Fibroblast of lung (primary cell): ENCODE measurements around the gene UPF3A. TPM values are rescaled to one million over a fixed set of nuclear protein-coding genes. Genes with fewer than 3 reads are reported as not detected.

Experiments used
- DNase-seq, 2 donors: peaks; one replicate each; pipeline versions ENCODE4 v3.0.0 to v3.0.0-alpha.2; 2010; ENCODE audit warnings: low read depth in 2 of 2
- H2AFZ ChIP-seq: 2 replicates; pipeline ENCODE4 v1.5.1; 2012; ENCODE audit warnings: low read length, control low read depth, inconsistent platforms
- H3K27ac ChIP-seq: 2 replicates; pipeline ENCODE4 v1.5.1; 2011; ENCODE audit warnings: low read length, control low read depth; ENCODE audit not compliant: insufficient read depth
- H3K27me3 ChIP-seq: 2 replicates; pipeline ENCODE4 v1.5.1; 2011; ENCODE audit warnings: mild to moderate bottlenecking, low read length; ENCODE audit not compliant: control insufficient read depth, insufficient read depth
- H3K36me3 ChIP-seq: 2 replicates; pipeline ENCODE4 v1.5.1; 2011; ENCODE audit warnings: low read length; ENCODE audit not compliant: control insufficient read depth, insufficient read depth
- H3K4me1 ChIP-seq: 2 replicates; pipeline ENCODE4 v1.5.1; 2011; ENCODE audit warnings: low read length; ENCODE audit not compliant: control insufficient read depth, insufficient read depth; ENCODE audit errors: extremely low read depth
- H3K4me2 ChIP-seq: 2 replicates; pipeline ENCODE4 v1.5.1; 2011; ENCODE audit warnings: low read length, control low read depth; ENCODE audit not compliant: insufficient read depth; ENCODE audit errors: extremely low read depth
- H3K4me3 ChIP-seq, 4 experiments: fragments of 200-600 bp in 1 of 4; sonication (generic) in 1 of 4; replicated peaks in 1 of 4; 2 replicates each; pipeline ENCODE4 v1.5.1; 2011 to 2016; ENCODE audit warnings: low read length in 4 of 4, low read depth in 3 of 4, mild to moderate bottlenecking in 3 of 4, control low read depth in 2 of 4, inconsistent platforms in 1 of 4, mixed read lengths in 1 of 4; ENCODE audit not compliant: insufficient read depth in 1 of 4; ENCODE audit errors: control extremely low read depth in 1 of 4
- H3K79me2 ChIP-seq: 2 replicates; pipeline ENCODE4 v1.5.1; 2012; ENCODE audit warnings: mild to moderate bottlenecking, low read length, inconsistent platforms; ENCODE audit not compliant: control insufficient read depth, insufficient read depth
- H3K9ac ChIP-seq: 2 replicates; pipeline ENCODE4 v1.5.1; 2011; ENCODE audit warnings: mild to moderate bottlenecking, low read length, control low read depth; ENCODE audit not compliant: insufficient read depth
- H3K9me3 ChIP-seq: 2 replicates; pipeline ENCODE4 v1.5.1; 2012; ENCODE audit warnings: low read depth, low read length; ENCODE audit not compliant: control insufficient read depth, insufficient read depth
- H4K20me1 ChIP-seq: 2 replicates; pipeline ENCODE4 v1.5.1; 2011; ENCODE audit warnings: low read length; ENCODE audit not compliant: control insufficient read depth, insufficient read depth; ENCODE audit errors: extremely low read depth
- CTCF ChIP-seq, 2 donors: IDR thresholded peaks in 1 of 2; conservative IDR thresholded peaks in 1 of 2; 1 replicate in 1 of 2; 2 replicates in 1 of 2; pipeline ENCODE4 v1.5.1; 2011 to 2012; ENCODE audit warnings: low read length in 2 of 2, control low read depth in 1 of 2, inconsistent platforms in 1 of 2, low read depth in 1 of 2, mild to moderate bottlenecking in 1 of 2
- EZH2 ChIP-seq: IDR thresholded peaks from 2 replicates; pipeline ENCODE4 v1.5.1; 2012; ENCODE audit warnings: low read length, control low read depth, mild to moderate bottlenecking; ENCODE audit errors: missing control alignments
- polyA minus RNA-seq: library from RNA; depleted of rRNA, polyadenylated mRNA; stranded (reverse); fragments of >200 nt; gene quantifications from 2 replicates; pipeline ENCODE4 v1.2.3, GENCODE V29; 2011; ENCODE audit warnings: low replicate concordance
- polyA plus RNA-seq, 2 donors: library from polyadenylated mRNA; depleted of rRNA in 1 of 2; stranded (reverse) in 1 of 2; unstranded in 1 of 2; fragments of >200 nt; gene quantifications; 2 replicates each; pipeline ENCODE4 v1.2.1, GENCODE V29; 2011 to 2012; ENCODE audit warnings: missing spikeins in 1 of 2
- total RNA-seq: library from RNA; depleted of rRNA; stranded (reverse); fragments of >200 nt; gene quantifications from 2 replicates; pipeline ENCODE4 v1.2.1, GENCODE V29; 2014

Gene UPF3A, protein sequence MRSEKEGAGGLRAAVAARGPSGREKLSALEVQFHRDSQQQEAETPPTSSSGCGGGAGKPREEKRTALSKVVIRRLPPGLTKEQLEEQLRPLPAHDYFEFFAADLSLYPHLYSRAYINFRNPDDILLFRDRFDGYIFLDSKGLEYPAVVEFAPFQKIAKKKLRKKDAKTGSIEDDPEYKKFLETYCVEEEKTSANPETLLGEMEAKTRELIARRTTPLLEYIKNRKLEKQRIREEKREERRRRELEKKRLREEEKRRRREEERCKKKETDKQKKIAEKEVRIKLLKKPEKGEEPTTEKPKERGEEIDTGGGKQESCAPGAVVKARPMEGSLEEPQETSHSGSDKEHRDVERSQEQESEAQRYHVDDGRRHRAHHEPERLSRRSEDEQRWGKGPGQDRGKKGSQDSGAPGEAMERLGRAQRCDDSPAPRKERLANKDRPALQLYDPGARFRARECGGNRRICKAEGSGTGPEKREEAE
- total RNA-seq (15.9 and 27.6 TPM in 2 replicates), polyA plus RNA-seq (40.5 and 41.9 TPM in 2 replicates), polyA minus RNA-seq (2.1 and 7.1 TPM in 2 replicates)
- polyA plus RNA-seq (2012): 43.8 and 44.4 TPM in 2 replicates

DNA sequence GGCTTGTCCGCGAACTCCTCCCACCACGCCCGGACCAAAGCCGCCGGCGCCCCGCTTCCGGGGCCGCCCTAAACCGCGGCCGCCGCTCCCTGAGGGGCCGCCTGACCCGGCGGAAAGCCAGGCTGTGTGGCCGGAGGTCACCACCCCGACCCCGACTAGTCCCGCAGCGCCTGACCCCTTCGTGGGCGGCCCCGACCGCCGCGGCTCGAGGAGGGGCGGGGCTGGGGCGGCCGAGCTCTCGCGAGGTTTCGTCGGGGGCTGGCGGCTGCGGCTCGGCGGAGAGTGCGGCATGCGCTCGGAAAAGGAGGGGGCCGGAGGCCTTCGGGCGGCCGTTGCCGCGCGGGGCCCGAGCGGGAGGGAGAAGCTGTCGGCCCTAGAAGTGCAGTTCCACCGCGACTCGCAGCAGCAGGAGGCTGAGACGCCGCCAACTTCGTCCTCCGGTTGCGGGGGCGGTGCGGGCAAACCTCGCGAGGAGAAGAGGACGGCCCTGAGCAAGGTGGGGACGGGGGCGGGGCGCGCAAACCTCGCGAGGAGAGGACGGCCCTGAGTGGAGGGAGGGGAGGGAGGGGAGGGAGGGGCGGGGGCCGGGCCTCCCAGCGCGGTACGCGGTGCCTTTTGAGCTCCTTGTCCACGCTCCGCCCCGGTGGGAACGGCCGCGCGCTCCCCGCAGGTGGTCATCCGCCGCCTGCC lies at the start of gene UPF3A:
Gene UPF3A, plus strand, starts transcription at position 251 of the 690 bp plus-strand sequence. Its CDS starts 39 bp downstream, at position 290.
- Histone ChIP-seq H3K9me3 (no peaks in the 10 kb centered on the region), H3K4me1 (peaks cover 8% of the 10 kb centered on the region), H2AFZ (peak within 1 kb of the TSS; percentile 90), H4K20me1 (no peaks in the 10 kb centered on the region), H3K79me2 (peaks cover 29% of the 10 kb centered on the region), H3K9ac (peak within 1 kb of the TSS; percentile 95), H3K36me3 (peaks cover 3% of the 10 kb centered on the region), H3K4me3 (peak within 1 kb of the TSS; percentile 73 to 94 (median 80)), H3K27ac (peak within 1 kb of the TSS; percentile 97), H3K27me3 (no peaks in the 10 kb centered on the region), H3K4me2 (peak within 1 kb of the TSS; percentile 95)
- TF ChIP-seq CTCF (conservative IDR thresholded peaks at IDR 0.05 in 1 of 2, IDR thresholded peaks at IDR 0.05 in 1 of 2; ENCODE audit: low read depth in 1 of 2, low read length in 2 of 2) (no peak), EZH2 (no peak)
- peak; percentile 90 to 94 for DNase-seq

DNA sequence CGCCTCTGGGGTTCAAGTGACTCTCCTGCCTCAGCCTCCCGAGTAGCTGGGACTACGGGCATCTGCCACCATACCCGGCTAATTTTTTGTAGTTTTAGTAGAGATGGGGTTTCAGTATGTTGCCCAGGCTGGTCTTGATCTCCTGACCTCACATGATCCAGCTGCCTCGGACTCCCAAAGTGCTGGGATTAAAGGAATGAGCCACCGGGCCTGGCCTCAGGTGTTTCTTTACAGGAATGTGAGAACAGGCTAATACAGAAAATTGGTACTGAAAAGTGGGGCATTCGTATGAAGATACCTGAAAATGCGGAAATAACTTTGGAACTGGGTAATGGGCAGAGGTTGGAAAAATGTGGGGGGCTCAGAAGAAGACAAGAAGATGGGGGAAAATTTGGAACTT lies 49.5 kb upstream of the UPF3A start:
- no peak overlapping the region for H3K4me3 ChIP-seq
- H3K4me2 ChIP-seq: no peak overlapping the region
- H2AFZ ChIP-seq: no peak overlapping the region
- no peaks in the 10 kb centered on the region for H4K20me1 ChIP-seq
- no peaks in the 10 kb centered on the region for H3K9me3 ChIP-seq
- no peaks in the 10 kb centered on the region for H3K4me1 ChIP-seq
- H3K9ac ChIP-seq: no peak overlapping the region
- no peak overlapping the region for H3K27ac ChIP-seq
- DNase-seq: no peak
- TF ChIP-seq EZH2 (no peak), CTCF (conservative IDR thresholded peaks at IDR 0.05 in 1 of 2, IDR thresholded peaks at IDR 0.05 in 1 of 2; ENCODE audit: low read depth in 1 of 2, low read length in 2 of 2) (no peak)
- no peaks in the 10 kb centered on the region for H3K36me3 ChIP-seq
- peaks cover 20% of the 10 kb centered on the region for H3K79me2 ChIP-seq
- peaks cover 3% of the 10 kb centered on the region for H3K27me3 ChIP-seq

- DNase-seq: no peak
- H2AFZ ChIP-seq: peak overlapping the region; percentile 66
- peaks cover 3% of the 10 kb centered on the region for H3K36me3 ChIP-seq
- H3K9ac ChIP-seq: no peak overlapping the region
- no peaks in the 10 kb centered on the region for H3K4me1 ChIP-seq
- H3K27me3 ChIP-seq: peaks cover 3% of the 10 kb centered on the region
- H3K27ac ChIP-seq: no peak overlapping the region
- TF ChIP-seq CTCF (conservative IDR thresholded peaks at IDR 0.05 in 1 of 2, IDR thresholded peaks at IDR 0.05 in 1 of 2; ENCODE audit: low read depth in 1 of 2, low read length in 2 of 2): no peak
- no peak for TF ChIP-seq EZH2
- peaks cover 26% of the 10 kb centered on the region for H3K79me2 ChIP-seq
- no peaks in the 10 kb centered on the region for H4K20me1 ChIP-seq
- H3K4me2 ChIP-seq: no peak overlapping the region
- H3K9me3 ChIP-seq: no peaks in the 10 kb centered on the region
- peak overlapping the region in 3 of 4 experiments; percentile 21 to 96 (median 33) for H3K4me3 ChIP-seq
These were observed 47.1 kb upstream of the UPF3A start for GRCh38 chr13:114234266-114234644.
